GM12878 (cell line): ENCODE results near the gene CCNJ. TPM values are rescaled to one million over a fixed set of nuclear protein-coding genes. Genes with fewer than 3 reads are reported as not detected.

Experiments used
- ATF3 ChIP-seq: IDR thresholded peaks from 2 replicates; pipeline ENCODE4 v1.6.1; 2011; ENCODE audit warnings: low read depth, mild to moderate bottlenecking, low read length, moderate library complexity, borderline replicate concordance; ENCODE audit errors: extremely low read depth
- BHLHE40 ChIP-seq, 2 experiments: fragments of 450-650 bp in 1 of 2; IDR thresholded peaks; 2 replicates each; pipeline ENCODE4 v1.6.1; 2011 to 2017; ENCODE audit warnings: low read depth in 2 of 2, borderline replicate concordance in 1 of 2, improper control_type of control experiment in 1 of 2, low read length in 1 of 2, mild to moderate bottlenecking in 1 of 2
- CBFB ChIP-seq: IDR thresholded peaks from 2 replicates; pipeline ENCODE4 v1.6.1; 2016; ENCODE audit warnings: antibody characterized with exemption, low read depth
- CEBPZ ChIP-seq: fragments of 150-350 bp; IDR thresholded peaks from 2 replicates; pipeline ENCODE4 v1.6.1; 2016; ENCODE audit warnings: low read depth, low read length
- CHD4 ChIP-seq: fragments of 200-600 bp; sonication (generic); IDR thresholded peaks from 2 replicates; pipeline ENCODE4 v1.6.1; 2016; ENCODE audit warnings: mild to moderate bottlenecking
- CREB1 ChIP-seq: IDR thresholded peaks from 2 replicates; pipeline ENCODE4 v1.6.1; 2012; ENCODE audit warnings: low read depth, mild to moderate bottlenecking, inconsistent platforms
- GABPA ChIP-seq: IDR thresholded peaks from 2 replicates; pipeline ENCODE4 v1.6.1; 2014; ENCODE audit warnings: antibody characterized with exemption, low read depth, mild to moderate bottlenecking, inconsistent platforms
- HCFC1 ChIP-seq: fragments of 150-350 bp; IDR thresholded peaks from 2 replicates; pipeline ENCODE4 v1.6.1; 2014; ENCODE audit warnings: low read length
- HDGF ChIP-seq: fragments of 450-650 bp; IDR thresholded peaks from 2 replicates; pipeline ENCODE4 v1.6.1; 2016; ENCODE audit warnings: antibody characterized with exemption
- NFXL1 ChIP-seq: fragments of 450-650 bp; IDR thresholded peaks from 2 replicates; pipeline ENCODE4 v1.6.1; 2017; ENCODE audit warnings: antibody characterized with exemption, mild to moderate bottlenecking, borderline replicate concordance
- POU2F2 ChIP-seq: IDR thresholded peaks from 3 replicates; pipeline ENCODE4 v1.6.1; 2011; ENCODE audit warnings: low read depth, mild to moderate bottlenecking, low read length, borderline replicate concordance
- RCOR1 ChIP-seq: conservative IDR thresholded peaks from 2 replicates; pipeline ENCODE4 v1.6.1; 2012; ENCODE audit warnings: low read depth, low read length, improper control_type of control experiment
- SMAD5 ChIP-seq: IDR thresholded peaks from 2 replicates; pipeline ENCODE4 v1.6.1; 2016; ENCODE audit warnings: antibody characterized with exemption, low read depth
- SPI1 ChIP-seq: IDR thresholded peaks from 2 replicates; pipeline ENCODE4 v1.6.1; 2011; ENCODE audit warnings: low read depth, mild to moderate bottlenecking, low read length, moderate library complexity, borderline replicate concordance; ENCODE audit not compliant: insufficient read depth
- STAT1 ChIP-seq: fragments of 450-650 bp; conservative IDR thresholded peaks from 2 replicates; pipeline ENCODE4 v1.6.1; 2014; ENCODE audit warnings: antibody characterized with exemption, mild to moderate bottlenecking
- TAF1 ChIP-seq: IDR thresholded peaks from 2 replicates; pipeline ENCODE4 v1.6.1; 2011; ENCODE audit warnings: mild to moderate bottlenecking, low read depth, low read length, borderline replicate concordance
- TARDBP ChIP-seq: IDR thresholded peaks from 2 replicates; pipeline ENCODE4 v1.6.1; 2016; ENCODE audit warnings: borderline replicate concordance
- ZBTB4 ChIP-seq: fragments of 450-650 bp; formaldehyde crosslinking; IDR thresholded peaks from 2 replicates; pipeline ENCODE4 v1.4.0; 2022; ENCODE audit warnings: mild to moderate bottlenecking, moderate library complexity
- polyA plus RNA-seq, 11 experiments: library from polyadenylated mRNA; depleted of rRNA in 4 of 11; unstranded in 6 of 11; stranded (reverse) in 5 of 11; fragments of >200 nt; fragmentation: Nextera tagmentation in 4 of 11; fragmentation: Illumina TruSeq in 1 of 11; extraction: Ambion mirVana in 4 of 11; extraction: Trizol in 1 of 11; gene quantifications; 1 replicate in 1 of 11; 2 replicates in 10 of 11; pipeline versions ENCODE4 v1.2.1 to v1.2.3, GENCODE V29; 2011 to 2016; ENCODE audit warnings: inconsistent platforms in 2 of 11, missing spikeins in 2 of 11, low read depth in 1 of 11
- total RNA-seq, 4 experiments: library from RNA; depleted of rRNA in 3 of 4; stranded (reverse); fragments of >200 nt in 3 of 4; fragmentation: Illumina TruSeq in 1 of 4; extraction: Trizol in 1 of 4; gene quantifications; 2 replicates each; pipeline versions ENCODE4 v1.2.1 to v1.2.3, GENCODE V29; 2013 to 2021
- TF ChIP-seq, protein P1 (sequence below): IDR thresholded peaks from 2 replicates; pipeline ENCODE4 v1.6.1; 2011; ENCODE audit warnings: mild to moderate bottlenecking, low read depth, low read length, moderate library complexity; ENCODE audit not compliant: insufficient replicate concordance
- TF ChIP-seq, protein P2 (sequence below): fragments of 450-650 bp; IDR thresholded peaks from 2 replicates; pipeline ENCODE4 v1.6.1; 2014; ENCODE audit warnings: mild to moderate bottlenecking

Gene CCNJ
- total and polyA plus RNA-seq, 10 of the 15 experiments (the other 5 are each of a cell fraction or from before 2014, with no cell fraction given): 0.56 to 8.8 (median 6.6) TPM

GRCh38 chr10:96089670-96090462 lies 46.5 kb downstream of the CCNJ start (continued):
- no peak for TF ChIP-seq ZBTB4 (CRISPR knock-in tag)
- TF ChIP-seq RCOR1: no peak
- TF ChIP-seq BHLHE40 (IDR thresholded peaks at IDR 0.05; ENCODE audit: borderline replicate concordance in 1 of 2, low read depth in 2 of 2, low read length in 1 of 2): peak; percentile 73 to 87
- TF ChIP-seq STAT1: no peak
- TF ChIP-seq CEBPZ: no peak
- peak; percentile 96 for TF ChIP-seq GABPA
- TF ChIP-seq, protein P1, sequence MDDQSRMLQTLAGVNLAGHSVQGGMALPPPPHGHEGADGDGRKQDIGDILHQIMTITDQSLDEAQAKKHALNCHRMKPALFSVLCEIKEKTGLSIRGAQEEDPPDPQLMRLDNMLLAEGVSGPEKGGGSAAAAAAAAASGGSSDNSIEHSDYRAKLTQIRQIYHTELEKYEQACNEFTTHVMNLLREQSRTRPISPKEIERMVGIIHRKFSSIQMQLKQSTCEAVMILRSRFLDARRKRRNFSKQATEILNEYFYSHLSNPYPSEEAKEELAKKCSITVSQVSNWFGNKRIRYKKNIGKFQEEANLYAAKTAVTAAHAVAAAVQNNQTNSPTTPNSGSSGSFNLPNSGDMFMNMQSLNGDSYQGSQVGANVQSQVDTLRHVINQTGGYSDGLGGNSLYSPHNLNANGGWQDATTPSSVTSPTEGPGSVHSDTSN: peak; percentile 84
- TF ChIP-seq NFXL1: no peak
- peak; percentile 80; the same call in 1 of the 2 replicates for TF ChIP-seq TARDBP
- peak; percentile 92 for TF ChIP-seq SMAD5
- peak; percentile 86; the same call in 2 of the 3 replicates for TF ChIP-seq POU2F2
- TF ChIP-seq HCFC1: peak; percentile 70
- no peak; the same call in 1 of the 2 replicates for TF ChIP-seq ATF3
- TF ChIP-seq HDGF: 0 out of 2 replicates have a peak, but pooled peaks have one; percentile 13
- TF ChIP-seq CBFB: peak; percentile 81
- TF ChIP-seq, protein P2, sequence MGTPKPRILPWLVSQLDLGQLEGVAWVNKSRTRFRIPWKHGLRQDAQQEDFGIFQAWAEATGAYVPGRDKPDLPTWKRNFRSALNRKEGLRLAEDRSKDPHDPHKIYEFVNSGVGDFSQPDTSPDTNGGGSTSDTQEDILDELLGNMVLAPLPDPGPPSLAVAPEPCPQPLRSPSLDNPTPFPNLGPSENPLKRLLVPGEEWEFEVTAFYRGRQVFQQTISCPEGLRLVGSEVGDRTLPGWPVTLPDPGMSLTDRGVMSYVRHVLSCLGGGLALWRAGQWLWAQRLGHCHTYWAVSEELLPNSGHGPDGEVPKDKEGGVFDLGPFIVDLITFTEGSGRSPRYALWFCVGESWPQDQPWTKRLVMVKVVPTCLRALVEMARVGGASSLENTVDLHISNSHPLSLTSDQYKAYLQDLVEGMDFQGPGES: peak; percentile 6; the same call in 1 of the 2 replicates
- TF ChIP-seq TAF1: peak; percentile 97
- no peak for TF ChIP-seq CHD4
- TF ChIP-seq SPI1: peak; percentile 32; the same call in 1 of the 2 replicates
- TF ChIP-seq CREB1: peak; percentile 97
